Breast epithelium (tissue), 3 donors: Measurements from ENCODE around the gene QPCTL.

Source experiments
- CTCF ChIP-seq, 3 donors: fragments of 450-650 bp; IDR thresholded peaks; one replicate each; pipeline ENCODE4 v1.5.1; 2016 to 2017; ENCODE audit warnings: antibody characterized with exemption in 3 of 3, mild to moderate bottlenecking in 3 of 3, moderate library complexity in 3 of 3
- POLR2A ChIP-seq: fragments of 450-650 bp; IDR thresholded peaks from one replicate; pipeline ENCODE4 v1.6.1; 2016; ENCODE audit warnings: antibody characterized with exemption, mild to moderate bottlenecking, moderate library complexity
- POLR2AphosphoS5 ChIP-seq, 3 donors: sonication (generic); formaldehyde crosslinking; IDR thresholded peaks; one replicate each; pipeline ENCODE4 v1.6.1; 2017; ENCODE audit warnings: antibody characterized with exemption in 3 of 3

GRCh38 chr19:45712699-45713067, 20.2 kb downstream of the QPCTL start:
- no peak for TF ChIP-seq CTCF (IDR thresholded peaks at IDR 0.05)
- no peak for TF ChIP-seq POLR2A
- TF ChIP-seq POLR2AphosphoS5 (IDR thresholded peaks at IDR 0.05): no peak
